GM18498 (cell line): ENCODE measurements around the gene TRIM47.

Experiments used
- ATAC-seq: cut with Tn5 transposase; IDR thresholded peaks from one replicate; pipeline ENCODE4 v1.9.1; 2021; ENCODE audit warnings: mild to moderate bottlenecking, moderate library complexity; ENCODE audit not compliant: unreplicated experiment

The TRIM47 gene

GRCh38 chr17:75834279-75834920 lies 44.0 kb downstream of the TRIM47 start:
- no peak for ATAC-seq

GRCh38 chr17:75832652-75833400 lies 45.6 kb downstream of the TRIM47 start:
- no peak for ATAC-seq

GRCh38 chr17:75832164-75832651 lies 46.2 kb downstream of the TRIM47 start:
- no peak for ATAC-seq

GRCh38 chr17:75831032-75831571 lies 47.3 kb downstream of the TRIM47 start:
- ATAC-seq = no peak

- no peak for ATAC-seq
These were observed 48.0 kb downstream of the TRIM47 start for GRCh38 chr17:75830164-75831031.

- ATAC-seq = no peak
These were observed 48.6 kb downstream of the TRIM47 start for GRCh38 chr17:75829747-75830146.

GRCh38 chr17:75828741-75829140 lies 49.6 kb downstream of the TRIM47 start:
- ATAC-seq = no peak

- no peak for ATAC-seq
These were observed 50.3 kb downstream of the TRIM47 start for GRCh38 chr17:75828076-75828400.

GRCh38 chr17:75827308-75828075 lies 50.9 kb downstream of the TRIM47 start:
- no peak for ATAC-seq

- no peak for ATAC-seq
These were observed 51.6 kb downstream of the TRIM47 start for GRCh38 chr17:75826561-75827307.

GRCh38 chr17:75825748-75826370 lies 52.5 kb downstream of the TRIM47 start:
- ATAC-seq = no peak

GRCh38 chr17:75825149-75825552 lies 53.2 kb downstream of the TRIM47 start:
- no peak for ATAC-seq

GRCh38 chr17:75824666-75825065 lies 53.7 kb downstream of the TRIM47 start:
- ATAC-seq = no peak
